ENCODE measurements around the gene ACSS2.

Gene ACSS2

GRCh38 chr20:34876406-34877282 is at the start of gene ACSS2:
Gene ACSS2, plus strand, starts transcription at chr20:34876612. Its CDS starts 34 bp downstream, at chr20:34876646.
- peak; percentile 97 to 100 (median 98) for DNase-seq (ENCODE audit: low read depth in 2 of 3, low spot score in 1 of 3)

- no peak for DNase-seq (ENCODE audit: low read depth in 2 of 3, low spot score in 1 of 3)
Measured at GRCh38 chr20:34829191-34829590, 47.2 kb upstream of the ACSS2 start.

GRCh38 chr20:34831936-34832335 is 44.5 kb upstream of the ACSS2 start:
- no peak for DNase-seq (ENCODE audit: low read depth in 2 of 3, low spot score in 1 of 3)

GRCh38 chr20:34834459-34834893 is 41.9 kb upstream of the ACSS2 start:
- no peak for DNase-seq (ENCODE audit: low read depth in 2 of 3, low spot score in 1 of 3)

GRCh38 chr20:34842143-34842542 is 34.3 kb upstream of the ACSS2 start:
- no peak for DNase-seq (ENCODE audit: low read depth in 2 of 3, low spot score in 1 of 3)

GRCh38 chr20:34843421-34843820 is 33.0 kb upstream of the ACSS2 start:
- DNase-seq (ENCODE audit: low read depth in 2 of 3, low spot score in 1 of 3) = no peak

GRCh38 chr20:34848597-34848996 is 27.8 kb upstream of the ACSS2 start:
- no peak for DNase-seq (ENCODE audit: low read depth in 2 of 3, low spot score in 1 of 3)

- no peak for DNase-seq (ENCODE audit: low read depth in 2 of 3, low spot score in 1 of 3)
Measured at GRCh38 chr20:34849778-34850177, 26.6 kb upstream of the ACSS2 start.

- DNase-seq (ENCODE audit: low read depth in 2 of 3, low spot score in 1 of 3) = no peak
Measured at GRCh38 chr20:34850969-34851368, 25.4 kb upstream of the ACSS2 start.

GRCh38 chr20:34852298-34852697 is 24.1 kb upstream of the ACSS2 start:
- no peak for DNase-seq (ENCODE audit: low read depth in 2 of 3, low spot score in 1 of 3)

GRCh38 chr20:34859367-34859766 is 17.0 kb upstream of the ACSS2 start:
- no peak for DNase-seq (ENCODE audit: low read depth in 2 of 3, low spot score in 1 of 3)

- DNase-seq (ENCODE audit: low read depth in 2 of 3, low spot score in 1 of 3) = no peak
Measured at GRCh38 chr20:34859826-34860545, 16.4 kb upstream of the ACSS2 start.

- DNase-seq (ENCODE audit: low read depth in 2 of 3, low spot score in 1 of 3) = no peak
Measured at GRCh38 chr20:34861386-34862084, 14.9 kb upstream of the ACSS2 start.

- DNase-seq (ENCODE audit: low read depth in 2 of 3, low spot score in 1 of 3) = no peak
Measured at GRCh38 chr20:34862724-34863123, 13.7 kb upstream of the ACSS2 start.

GRCh38 chr20:34863421-34863965 is 12.9 kb upstream of the ACSS2 start:
- DNase-seq (ENCODE audit: low read depth in 2 of 3, low spot score in 1 of 3) = no peak

- no peak for DNase-seq (ENCODE audit: low read depth in 2 of 3, low spot score in 1 of 3)
Measured at GRCh38 chr20:34864216-34864615, 12.2 kb upstream of the ACSS2 start.

GRCh38 chr20:34871320-34871926 is 5.0 kb upstream of the ACSS2 start:
- no peak for DNase-seq (ENCODE audit: low read depth in 2 of 3, low spot score in 1 of 3)

GRCh38 chr20:34871966-34872621 is 4.3 kb upstream of the ACSS2 start:
- DNase-seq (ENCODE audit: low read depth in 2 of 3, low spot score in 1 of 3) = no peak

- peak; percentile 76 to 85 (median 84) for DNase-seq (ENCODE audit: low read depth in 2 of 3, low spot score in 1 of 3)
Measured at GRCh38 chr20:34872622-34873224, 3.7 kb upstream of the ACSS2 start, which contains the start of gene GGT7. Gene GGT7, minus strand, starts transcription at chr20:34872856. Its CDS starts 41 bp downstream, at chr20:34872815.

GRCh38 chr20:34873583-34874093 is 2.8 kb upstream of the ACSS2 start:
- DNase-seq (ENCODE audit: low read depth in 2 of 3, low spot score in 1 of 3) = no peak

Measured in stimulated activated CD4-positive, alpha-beta T cell treated with anti-CD3 and anti-CD28 coated beads, Interleukin-12 subunit alpha, Interleukin-12 subunit beta, amount 100 ng/mL, for 48 hours (primary cell).